GM19099 (cell line): Measurements from ENCODE around the gene SNRPA1.
A peak's percentile ranks its signal among the peaks of the same experiment; 100 is the strongest.

Experiments
- POLR2A ChIP-seq: IDR thresholded peaks from 3 replicates; pipeline ENCODE4 v1.6.1; 2011; ENCODE audit warnings: low read depth; ENCODE audit not compliant: insufficient read length; ENCODE audit errors: extremely low read depth

The SNRPA1 gene

DNA sequence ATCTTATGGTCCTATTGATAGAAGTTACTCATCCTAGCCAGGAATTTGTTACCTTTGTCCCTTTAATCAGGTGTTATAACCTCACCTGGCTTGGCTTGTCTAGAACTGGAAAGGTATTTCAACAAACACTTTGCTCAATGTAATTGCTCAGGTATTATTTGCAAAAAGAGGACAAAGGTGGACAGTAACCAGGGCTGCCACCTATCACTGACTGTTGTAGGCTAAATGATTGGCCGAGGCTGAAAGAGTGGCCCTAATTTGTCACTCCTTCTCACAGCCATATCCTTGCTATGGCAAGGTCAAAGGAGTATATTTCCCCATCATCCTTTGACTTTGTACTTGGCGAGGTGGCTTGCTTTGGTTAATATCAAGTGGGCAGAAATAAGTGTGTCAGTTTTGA is 15.0 kb downstream of the SNRPA1 start:
- TF ChIP-seq POLR2A, result no peak

DNA sequence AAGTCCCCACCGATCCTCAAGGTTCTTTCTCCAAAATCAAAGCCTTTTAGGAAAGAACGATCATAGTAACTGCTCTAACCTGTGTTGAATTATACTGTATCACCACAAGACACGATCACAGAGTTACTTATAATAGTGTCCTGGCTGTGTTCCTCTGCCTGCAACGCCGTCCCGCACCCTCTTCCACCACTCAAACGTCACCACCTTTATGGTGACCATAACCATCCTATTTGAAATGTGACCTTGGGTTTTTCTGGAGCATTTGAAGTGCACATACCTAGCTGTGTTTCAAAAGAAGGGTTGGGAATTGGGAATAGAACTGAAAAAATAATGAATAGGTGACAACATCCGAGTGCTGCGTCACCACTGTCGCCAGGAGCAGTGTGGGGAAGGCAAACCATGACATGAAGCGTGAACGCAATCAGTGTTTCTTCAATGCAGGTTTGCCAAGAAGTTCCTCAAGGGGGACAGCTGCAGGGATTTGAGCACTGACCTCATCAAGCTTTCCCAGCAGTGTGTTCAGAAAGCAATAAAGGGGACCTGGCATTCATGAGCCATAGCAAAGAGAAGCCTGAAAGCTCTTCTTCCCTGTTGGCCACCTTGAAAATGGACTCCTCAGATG is 17.0 kb downstream of the SNRPA1 start:
- no peak for TF ChIP-seq POLR2A

DNA sequence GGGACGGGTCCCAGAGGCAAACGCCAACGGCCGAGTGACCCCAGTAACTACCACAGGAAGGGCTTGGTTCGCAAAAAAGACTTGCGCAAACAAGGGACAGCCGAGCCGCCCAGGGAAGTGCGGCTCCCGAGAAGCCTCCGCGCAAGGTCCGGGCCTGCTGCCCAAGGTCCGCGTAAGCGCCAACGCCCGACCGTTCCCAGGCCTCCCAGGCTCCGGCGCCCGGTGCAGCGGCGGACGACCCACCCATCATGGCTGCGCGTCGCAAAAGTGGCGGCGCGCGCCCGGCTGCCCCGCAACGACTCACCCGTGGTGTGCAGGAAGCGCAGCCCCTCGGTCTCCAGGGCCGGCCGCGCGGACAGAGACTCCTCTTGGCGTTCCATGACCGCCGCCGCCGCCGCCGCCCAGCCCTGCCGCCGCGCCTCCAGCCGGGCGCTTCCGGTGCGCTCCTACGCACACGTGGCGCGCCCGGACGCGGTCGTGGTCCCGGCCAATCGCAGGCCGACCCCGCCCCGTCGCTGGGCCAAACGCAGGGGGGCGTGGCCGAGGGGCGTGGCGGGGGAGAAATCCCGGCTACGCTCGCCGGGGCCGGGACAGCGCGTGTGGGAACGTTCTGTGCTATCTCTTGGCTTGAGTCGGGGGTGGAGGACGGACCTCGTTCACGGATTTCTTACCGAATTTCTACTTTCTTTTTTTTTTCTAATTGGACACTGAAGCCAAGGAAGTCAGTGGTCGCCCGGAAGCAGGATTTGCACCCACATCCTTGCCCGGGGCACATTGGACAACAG is 17.8 kb downstream of the SNRPA1 start, which contains the start of gene SELENOS:
Gene SELENOS (minus strand): TSS at position 448 of the 785 bp plus-strand sequence. CDS start 68 bp downstream, at position 380.
- peak; percentile 66 for TF ChIP-seq POLR2A

DNA sequence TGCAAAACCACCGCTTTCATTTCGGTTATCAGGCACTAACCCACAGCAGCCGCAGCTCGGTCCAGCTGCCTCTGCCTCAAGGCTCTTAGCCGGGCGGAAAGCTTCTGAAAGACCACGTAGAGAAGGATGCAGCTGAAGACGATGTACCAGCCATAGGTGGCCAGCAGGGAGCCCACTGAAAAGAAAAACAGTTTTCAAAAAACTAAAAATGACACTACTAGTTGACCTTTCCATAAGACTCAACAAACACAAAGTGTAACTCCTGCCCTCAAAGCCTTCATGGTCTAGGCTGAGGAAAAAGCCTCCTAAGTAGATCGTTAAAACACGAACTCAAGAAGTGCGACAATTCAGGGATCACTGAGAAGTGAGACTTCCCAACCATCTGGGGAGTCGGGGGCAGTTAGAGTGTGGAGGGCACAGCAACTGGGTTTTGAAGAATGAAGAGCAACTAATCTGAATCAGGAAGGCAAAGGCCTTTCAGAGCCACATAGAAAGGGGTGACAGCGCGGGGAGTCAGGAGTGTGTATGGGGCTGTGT is 18.5 kb downstream of the SNRPA1 start:
- TF ChIP-seq POLR2A, result no peak

GRCh38 chr15:101275018-101275417 is 20.0 kb downstream of the SNRPA1 start:
- no peak for TF ChIP-seq POLR2A

DNA sequence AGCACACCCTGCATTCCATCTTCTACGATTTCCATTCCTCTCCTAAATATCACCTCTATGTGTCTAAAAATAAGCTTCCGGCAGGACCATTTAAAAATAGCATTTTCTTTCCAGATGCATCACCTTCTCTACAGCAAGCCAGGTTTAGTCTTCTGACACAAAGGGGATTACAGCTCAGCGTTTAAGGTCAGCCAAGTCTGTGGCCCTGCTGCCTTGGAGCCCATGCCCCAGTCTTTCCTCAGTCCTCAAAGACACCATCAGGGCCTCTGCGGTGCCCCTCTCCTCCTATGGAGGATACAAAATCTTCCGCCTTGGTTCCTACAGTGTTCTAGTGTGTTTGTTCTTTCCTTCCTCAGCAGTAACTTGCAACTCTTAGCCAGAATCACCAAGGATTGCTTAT is 21.5 kb downstream of the SNRPA1 start:
- TF ChIP-seq POLR2A, result no peak

GRCh38 chr15:101272584-101272983 is 22.5 kb downstream of the SNRPA1 start:
- TF ChIP-seq POLR2A, result no peak

GRCh38 chr15:101269479-101270223 is 25.4 kb downstream of the SNRPA1 start:
- TF ChIP-seq POLR2A, result no peak

GRCh38 chr15:101267320-101268104 is 27.5 kb downstream of the SNRPA1 start:
- no peak for TF ChIP-seq POLR2A

GRCh38 chr15:101266787-101267186 is 28.3 kb downstream of the SNRPA1 start:
- no peak for TF ChIP-seq POLR2A

DNA sequence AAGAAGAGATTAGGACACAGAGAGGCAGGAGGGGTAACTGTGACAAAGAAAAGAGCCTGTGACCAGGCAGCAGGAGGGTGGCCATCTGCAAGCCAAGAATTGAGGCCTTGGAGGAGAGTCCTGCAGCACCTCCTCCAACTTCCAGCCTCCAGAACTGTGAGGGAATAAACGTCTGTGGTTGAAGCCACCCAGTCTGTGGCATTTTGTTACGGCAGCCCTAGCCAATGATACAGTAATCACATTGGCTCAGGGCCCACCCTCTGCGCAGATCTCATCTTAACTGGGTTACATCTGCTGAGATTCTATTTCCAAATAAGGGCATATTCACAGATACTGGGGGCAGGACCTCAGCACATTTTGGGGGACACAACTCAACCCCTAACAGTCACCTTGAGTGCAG is 29.0 kb downstream of the SNRPA1 start:
- TF ChIP-seq POLR2A, result no peak

DNA sequence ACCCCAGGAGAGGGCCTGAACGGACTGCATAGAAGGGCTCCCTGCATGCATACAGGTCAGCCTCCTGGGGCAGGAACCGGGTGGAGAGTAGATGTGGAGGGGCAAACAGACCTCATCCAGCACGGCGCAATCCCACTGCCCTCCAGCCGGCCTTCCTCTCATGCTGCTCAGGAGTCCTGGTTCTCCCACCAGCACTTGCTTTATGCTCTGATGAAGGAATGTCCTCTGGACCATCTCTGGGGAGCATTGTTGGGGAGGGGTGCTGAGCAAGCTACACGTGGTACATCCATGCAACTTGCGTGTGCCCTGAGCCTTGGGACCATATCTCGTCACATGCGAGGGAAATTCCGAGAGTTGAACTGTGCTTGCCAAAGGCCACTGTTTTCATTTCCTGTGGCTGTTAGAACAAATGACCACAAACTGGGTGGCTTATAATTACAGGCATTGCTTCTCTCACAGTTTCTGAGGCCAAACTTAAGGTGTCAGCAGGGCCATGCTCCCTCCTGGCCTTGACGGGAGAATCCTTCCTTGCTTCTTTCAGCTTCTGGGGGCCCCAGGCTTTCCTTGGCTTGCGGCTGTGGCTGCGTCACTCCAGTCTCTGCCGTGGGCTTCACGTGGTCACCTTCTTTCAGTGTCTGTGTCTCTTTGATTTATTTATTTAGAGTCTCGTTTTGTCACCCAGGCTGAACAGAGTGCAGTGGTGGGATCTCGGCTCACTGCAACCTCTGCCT is 30.0 kb downstream of the SNRPA1 start:
- no peak for TF ChIP-seq POLR2A

GRCh38 chr15:101264011-101264410 is 31.0 kb downstream of the SNRPA1 start:
- TF ChIP-seq POLR2A, result peak; percentile 10

- TF ChIP-seq POLR2A, result no peak
These were observed 32.5 kb downstream of the SNRPA1 start for GRCh38 chr15:101262551-101262950.
